WTC11 (cell line): ENCODE measurements around the gene RGS7.
"Not testable (repeated sequence)": the region's sequence is repeated elsewhere in the genome, so short reads cannot be mapped to it uniquely, and the experiment has no call there.

Experiments used
- MAX ChIP-seq: sonication (generic); formaldehyde crosslinking; IDR thresholded peaks from 2 replicates; pipeline ENCODE4 v1.8.0; 2022; ENCODE audit warnings: mild to moderate bottlenecking, missing genetic modification reagents
- ZNF121 ChIP-seq: sonication (generic); formaldehyde crosslinking; IDR thresholded peaks from 2 replicates; pipeline ENCODE4 v1.8.0; 2023; ENCODE audit warnings: missing genetic modification reagents

GRCh38 chr1:240758777-240759176, 598.2 kb downstream of the RGS7 start:
- TF ChIP-seq ZNF121, MAX (CRISPR knock-in tag): not testable (repeated sequence)
